HG02678 (cell line): ENCODE measurements around the gene COA1.
"Not testable (repeated sequence)": the region's sequence is repeated elsewhere in the genome, so short reads cannot be mapped to it uniquely, and the experiment has no call there.

ENCODE experiments used
- ATAC-seq: cut with Tn5 transposase; IDR thresholded peaks from one replicate; pipeline ENCODE4 v1.9.1; 2021; ENCODE audit warnings: mild to moderate bottlenecking, moderate library complexity; ENCODE audit not compliant: unreplicated experiment

COA1 gene

DNA sequence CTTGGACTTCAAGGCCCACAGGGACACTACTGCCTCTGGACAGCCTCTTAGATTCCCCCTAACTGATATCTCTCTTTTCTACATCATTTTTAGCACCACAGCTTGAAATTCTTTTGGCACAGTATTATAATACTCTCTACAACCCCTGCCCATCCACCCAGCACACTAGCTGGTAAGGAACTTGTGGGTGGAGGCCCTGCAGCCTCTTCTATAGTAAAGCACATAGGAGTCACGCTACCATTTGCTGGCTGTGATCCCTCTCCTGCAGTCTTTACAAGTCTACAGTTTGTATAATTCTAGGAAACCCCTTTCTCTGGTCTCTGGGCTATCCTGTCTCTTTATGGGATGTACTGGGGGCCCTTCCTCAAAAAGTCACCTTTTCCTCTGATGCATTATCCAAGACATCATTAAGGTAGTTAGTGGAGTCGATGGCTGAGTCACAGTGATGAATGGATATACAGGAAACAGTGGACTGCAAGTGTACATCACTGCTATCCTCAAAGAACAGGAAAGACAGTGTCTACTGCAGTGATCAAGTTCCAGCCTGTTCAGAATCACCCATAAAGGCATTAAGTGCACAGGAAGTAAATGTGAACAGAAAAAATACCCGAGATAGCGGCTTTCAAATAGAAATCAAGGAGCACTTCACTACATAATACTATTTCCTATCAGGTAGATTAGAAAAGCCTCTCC, 92.1 kb downstream of the COA1 start:
- no peak for ATAC-seq

DNA sequence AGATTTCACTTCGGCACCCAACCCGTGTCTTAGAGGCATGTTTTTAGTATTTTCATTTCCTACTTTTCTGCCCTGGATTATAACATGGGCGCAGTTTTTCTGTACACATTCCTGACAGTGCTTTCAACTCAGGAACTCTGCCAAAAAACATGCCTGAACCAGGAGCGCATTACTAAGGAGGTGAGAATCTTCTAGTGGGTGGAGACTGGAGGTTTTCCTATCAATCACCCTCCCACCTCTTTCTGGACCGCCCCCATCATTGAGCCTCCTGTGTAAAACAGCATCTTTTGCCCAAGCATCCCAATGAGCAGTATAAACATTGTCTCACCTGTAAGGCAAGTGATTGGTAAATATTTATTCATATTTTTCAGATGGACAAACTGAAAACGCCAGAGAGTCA, 93.2 kb downstream of the COA1 start:
- ATAC-seq: no peak

DNA sequence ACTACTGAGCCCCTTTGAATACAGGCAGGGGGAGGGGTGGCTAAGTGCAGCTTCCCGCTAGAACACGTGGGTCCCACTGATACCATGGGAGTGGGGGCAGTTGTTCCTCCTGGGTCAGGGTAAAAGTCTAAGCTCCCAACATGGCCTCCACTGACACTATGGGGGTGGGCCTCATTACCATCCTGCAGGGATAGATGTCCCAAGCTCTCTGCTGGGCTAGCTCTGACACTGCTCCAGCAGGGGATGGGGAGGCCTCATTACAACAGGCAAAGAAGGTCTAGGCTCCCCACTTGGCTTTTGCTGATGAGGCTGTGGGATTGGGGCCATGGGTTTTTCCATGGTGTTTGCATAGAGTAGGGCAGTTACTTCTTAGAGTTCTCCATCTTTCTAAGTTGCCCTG, 94.9 kb downstream of the COA1 start:
- no peak for ATAC-seq

DNA sequence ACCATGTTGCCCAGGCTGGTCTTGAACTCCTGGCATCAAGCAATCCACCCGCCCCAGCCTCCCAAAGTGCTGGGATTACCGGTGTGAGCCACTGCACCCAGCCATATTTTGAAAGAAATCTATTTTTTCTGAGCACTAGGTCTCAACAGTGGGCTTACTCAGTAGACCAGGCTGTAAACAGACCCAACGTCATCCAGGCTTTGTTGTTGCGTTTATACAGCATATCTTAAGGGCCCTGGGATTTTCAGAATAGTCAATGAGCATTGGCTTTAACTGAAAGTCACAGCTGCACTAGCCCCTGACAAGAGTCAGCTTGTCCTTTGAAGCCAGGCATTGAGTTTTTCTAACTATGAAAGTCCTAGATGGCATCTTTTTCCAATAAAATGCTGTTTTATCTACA, 96.6 kb downstream of the COA1 start:
- ATAC-seq: no peak

DNA sequence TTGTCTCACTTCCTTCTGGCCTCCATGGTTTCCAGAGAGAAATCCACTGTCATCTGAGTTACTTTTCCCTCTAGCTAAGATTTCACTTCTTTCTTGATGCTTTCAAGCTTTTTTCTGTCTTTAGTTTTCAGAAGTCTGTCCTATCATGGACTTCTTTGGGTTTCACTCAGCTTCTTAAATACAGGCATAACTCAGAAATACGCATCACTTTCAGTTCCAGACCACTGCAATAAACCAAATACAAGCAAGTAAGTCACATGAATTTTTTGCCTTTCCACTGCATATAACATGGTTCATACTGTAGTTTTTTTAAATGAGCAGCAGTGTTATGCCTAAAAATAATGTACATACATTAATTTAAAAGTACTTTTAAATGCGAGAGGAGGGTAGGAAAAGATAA, 97.8 kb downstream of the COA1 start:
- no peak for ATAC-seq

DNA sequence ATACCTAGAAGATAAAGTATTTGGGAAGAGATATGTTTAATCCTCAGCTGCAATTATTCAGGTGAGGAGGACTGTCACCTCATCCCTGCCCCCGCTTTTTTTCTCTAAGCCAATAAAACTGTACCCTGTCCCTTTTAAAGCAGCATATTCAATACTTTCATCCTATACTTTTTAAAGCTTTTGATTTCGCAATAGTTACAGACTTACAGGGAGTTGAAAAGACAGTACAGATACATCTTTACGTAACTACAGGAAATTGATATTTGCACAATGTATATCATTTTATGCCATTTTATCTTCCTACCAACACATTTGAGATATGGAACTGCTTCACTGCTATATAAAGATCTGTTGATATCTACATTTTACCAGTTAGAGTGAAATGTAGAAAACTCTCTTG, 98.8 kb downstream of the COA1 start:
- no peak for ATAC-seq

DNA sequence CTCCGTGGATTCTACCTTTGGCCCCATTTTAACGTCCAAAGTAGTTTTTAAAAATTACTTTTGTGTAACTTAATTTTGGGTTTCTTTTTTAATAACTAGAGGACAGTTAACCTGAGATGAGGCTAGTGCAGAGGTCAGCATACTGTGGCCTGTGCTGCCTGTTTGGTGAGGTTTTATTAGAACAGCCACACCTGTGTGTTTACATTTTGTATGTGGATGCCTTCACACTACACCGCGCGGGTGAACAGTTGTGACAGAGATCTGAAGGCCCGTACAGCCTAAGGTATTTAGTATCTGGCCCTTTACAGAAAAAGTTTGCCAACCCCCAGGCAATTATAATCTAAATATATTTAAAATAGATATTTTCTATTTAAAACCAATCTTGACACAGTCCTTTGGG, 99.5 kb downstream of the COA1 start:
- ATAC-seq: no peak

DNA sequence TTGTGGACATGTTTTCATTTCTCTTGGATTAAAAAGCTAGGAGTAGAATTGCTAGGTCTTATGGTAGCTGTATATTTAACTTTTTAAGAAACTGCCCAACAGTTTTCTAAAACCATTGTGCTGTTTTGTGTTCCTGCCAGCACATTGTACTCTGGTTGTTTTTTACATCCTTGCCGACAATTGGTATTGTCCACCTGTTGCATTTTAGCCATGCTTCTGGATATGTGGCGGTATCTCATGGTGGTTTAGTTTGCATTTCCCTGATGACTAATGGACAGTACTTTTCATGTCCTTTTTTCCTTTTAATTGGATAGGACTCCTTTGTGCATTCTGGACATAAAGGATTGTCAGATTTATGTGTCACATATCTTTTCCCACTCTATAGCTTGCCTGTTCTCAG, 100.9 kb downstream of the COA1 start:
- no peak for ATAC-seq

DNA sequence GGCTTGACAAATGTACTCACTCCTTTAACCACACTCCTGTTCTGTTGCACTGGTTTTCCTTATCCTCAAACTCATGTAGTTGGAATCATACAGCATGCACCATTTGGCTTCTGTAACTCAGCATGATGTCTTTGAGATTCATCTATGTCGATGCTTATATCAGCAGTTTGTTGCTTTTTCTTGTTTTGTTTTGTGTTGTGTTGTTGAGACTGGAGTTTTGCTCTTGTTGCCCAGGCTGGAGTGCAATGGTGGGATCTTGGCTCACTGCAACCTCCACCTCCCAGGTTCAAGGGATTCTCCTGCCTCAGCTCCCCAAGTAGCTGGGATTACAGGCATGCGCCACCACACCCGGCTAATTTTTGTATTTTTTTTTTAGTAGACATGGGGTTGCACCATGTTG, 101.5 kb downstream of the COA1 start:
- ATAC-seq: not testable (repeated sequence)

DNA sequence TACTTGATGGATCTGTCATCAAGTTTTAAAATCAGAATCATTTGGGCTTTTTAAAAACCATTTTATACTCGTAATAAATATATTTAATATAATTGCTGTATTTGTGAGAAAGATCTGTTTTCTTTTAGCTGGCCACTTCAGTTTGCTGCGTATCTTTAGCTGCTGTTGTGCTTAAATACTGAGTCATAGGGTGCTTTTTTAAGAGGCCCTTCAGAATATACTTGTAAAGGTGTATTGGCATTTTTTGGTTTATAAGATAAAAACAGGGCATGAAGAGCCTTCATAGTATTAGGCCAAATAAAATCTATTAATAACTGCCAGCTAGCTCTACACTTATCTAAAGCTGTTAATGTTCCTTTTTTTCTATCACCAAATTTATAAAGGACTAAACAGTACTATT, 102.6 kb downstream of the COA1 start:
- ATAC-seq: no peak

DNA sequence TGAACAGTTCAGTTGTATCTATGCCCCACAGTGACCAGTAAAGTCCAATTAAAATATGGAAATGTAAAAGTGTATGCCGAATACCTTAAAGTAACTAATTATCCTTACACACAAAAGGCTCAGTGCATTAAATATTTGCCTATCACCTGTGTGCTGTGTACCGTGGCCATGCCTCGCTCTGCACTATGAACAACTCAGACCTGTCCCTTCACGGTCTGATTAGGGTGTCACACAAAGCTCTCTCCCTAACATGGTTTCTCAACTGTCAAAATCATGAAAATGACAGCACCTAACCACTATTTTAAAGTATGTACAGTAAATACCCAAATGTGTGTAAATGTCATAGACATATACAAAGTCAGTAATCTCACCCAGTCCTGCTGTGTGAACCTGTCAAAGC, 103.3 kb downstream of the COA1 start:
- no peak for ATAC-seq

DNA sequence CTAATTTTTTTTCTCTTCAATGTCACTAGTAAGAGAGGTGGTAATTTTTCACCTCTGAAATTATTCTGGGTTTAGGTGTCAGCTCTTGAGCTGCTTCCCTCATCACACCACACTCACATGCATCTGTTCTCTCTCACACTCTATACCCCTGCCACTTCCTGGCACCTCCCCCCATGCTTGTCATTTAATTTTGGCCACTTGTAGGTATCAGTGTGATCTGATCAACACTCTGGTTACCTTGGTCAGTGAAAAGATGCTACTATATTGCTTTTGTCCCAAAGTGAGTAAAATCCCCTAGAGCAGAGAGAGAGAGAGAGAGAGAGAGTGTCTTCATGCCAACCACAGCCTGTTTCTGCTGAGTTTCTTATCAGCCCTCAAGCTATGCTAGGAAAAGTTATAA, 103.9 kb downstream of the COA1 start:
- peak; percentile 55 for ATAC-seq

DNA sequence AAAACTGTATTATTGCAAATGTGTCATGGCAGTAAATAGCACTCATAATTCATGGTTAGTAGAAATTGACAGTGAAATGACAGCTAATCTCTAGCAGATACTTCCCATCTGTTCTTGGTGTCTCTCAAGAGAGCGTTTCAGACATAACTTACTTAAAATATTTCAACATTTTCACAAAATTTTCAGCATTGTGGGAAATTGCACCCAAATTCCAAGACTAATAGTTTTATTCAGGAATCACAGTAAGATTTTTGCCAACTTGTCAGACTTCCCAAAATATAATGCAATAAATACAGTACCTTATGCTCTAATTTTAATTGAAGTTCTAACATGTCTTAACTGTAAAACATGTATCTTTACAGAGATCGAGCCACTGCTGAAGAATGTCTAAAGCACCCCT, 105.2 kb downstream of the COA1 start:
- no peak for ATAC-seq

DNA sequence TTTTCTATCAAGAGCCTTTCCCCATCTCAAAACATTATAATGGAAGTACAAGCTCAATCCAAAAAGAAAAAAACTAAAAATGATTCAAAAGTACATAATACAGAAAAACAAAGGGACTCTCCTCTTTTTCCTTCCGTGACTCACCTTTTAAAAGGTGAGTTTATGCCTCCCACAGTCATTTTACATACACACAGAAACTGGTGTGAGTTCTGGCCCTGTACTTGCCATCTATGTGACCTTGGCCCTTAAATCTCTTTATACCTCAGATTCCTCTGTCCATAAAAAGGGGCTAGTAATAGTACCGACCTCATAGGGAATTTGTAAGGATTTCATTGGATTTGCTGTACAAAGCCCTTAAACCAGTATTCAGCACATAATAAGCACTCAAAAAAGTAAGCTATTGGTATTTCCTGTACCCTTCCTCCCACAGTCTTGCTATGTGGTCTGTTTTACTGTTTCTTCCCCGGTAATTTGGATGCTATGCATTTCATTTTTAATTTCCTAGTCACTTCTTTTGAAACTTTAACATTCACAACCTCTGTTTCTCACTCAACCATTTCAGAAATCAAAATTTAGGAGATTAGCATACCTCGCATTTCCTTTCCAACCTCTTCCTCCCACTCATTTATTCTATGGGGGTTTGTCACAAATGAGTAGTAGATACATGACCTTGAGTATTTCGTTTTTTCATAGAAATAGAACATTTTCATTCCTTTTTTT, 107.4 kb downstream of the COA1 start:
- ATAC-seq: no peak

DNA sequence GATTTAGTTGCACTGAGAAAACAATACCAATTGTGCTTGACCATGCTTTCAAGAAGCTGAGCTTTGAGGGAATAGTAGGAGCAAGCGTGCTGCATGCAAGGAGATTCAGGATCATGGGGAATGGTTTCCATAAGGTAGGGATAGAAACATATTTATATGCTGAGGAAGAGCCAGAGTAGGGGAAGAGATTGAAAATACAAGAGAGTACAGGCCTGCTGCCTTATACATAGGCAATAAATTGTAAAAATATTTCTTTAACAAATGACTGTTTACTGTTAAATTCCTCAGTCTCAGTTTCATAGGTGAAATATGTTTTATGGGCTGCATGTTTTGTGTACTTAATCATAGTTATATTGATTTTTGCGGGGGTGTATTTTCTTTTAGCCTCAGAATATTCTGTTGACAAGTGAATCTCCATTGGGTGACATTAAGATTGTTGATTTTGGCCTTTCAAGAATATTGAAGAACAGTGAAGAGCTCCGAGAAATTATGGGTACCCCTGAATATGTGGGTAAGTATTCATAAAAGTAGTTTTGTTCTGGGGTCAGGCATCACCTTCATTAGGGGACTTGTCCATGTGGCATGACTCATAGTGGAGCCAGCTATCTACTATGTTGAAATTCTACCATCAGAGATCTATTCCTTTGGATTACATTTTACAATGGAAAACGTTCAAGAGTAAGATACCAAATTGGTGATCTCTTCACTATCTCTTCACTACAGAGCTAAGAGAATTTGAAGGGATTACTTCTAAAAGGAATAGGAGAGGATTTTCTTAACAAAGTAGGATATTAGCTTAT, 109.9 kb downstream of the COA1 start:
- ATAC-seq: no peak

DNA sequence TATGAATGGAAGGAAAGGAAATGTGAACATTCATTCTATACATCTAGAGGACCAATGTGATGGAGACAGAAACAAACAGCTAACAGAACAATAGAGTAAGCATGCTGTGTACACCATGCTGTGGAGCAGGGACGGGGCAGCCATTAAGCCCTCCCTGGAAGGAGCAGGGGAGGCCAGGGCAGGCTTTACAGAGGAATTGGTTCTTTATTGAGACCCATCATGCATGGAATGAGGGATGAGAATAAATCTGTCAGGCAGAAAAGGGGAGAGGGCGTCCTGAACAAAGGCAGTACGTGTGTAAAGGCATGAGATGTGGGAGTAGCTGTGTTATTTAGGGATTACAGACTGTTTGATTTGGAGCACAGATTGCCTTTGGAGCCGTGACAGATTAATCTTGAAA, 111.2 kb downstream of the COA1 start:
- no peak for ATAC-seq

DNA sequence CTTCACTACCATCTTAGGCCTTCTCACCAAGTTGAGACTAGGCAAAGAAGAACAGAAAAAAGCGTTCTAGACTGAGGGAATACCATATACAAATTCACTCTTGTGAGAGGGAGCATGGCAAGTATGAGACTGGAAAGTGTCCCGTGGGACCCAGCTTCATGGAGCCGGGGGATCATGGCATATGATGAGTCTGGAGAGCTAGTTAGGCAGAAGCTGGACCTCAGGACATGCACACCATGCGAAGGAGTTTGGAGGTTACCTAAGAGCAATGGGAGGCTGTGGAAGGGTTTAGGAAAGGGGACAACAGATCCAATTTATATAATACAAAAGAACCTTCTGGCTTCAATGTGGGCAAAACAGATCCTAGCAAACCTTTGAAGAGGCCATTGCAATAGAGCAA, 112.3 kb downstream of the COA1 start:
- ATAC-seq: no peak

DNA sequence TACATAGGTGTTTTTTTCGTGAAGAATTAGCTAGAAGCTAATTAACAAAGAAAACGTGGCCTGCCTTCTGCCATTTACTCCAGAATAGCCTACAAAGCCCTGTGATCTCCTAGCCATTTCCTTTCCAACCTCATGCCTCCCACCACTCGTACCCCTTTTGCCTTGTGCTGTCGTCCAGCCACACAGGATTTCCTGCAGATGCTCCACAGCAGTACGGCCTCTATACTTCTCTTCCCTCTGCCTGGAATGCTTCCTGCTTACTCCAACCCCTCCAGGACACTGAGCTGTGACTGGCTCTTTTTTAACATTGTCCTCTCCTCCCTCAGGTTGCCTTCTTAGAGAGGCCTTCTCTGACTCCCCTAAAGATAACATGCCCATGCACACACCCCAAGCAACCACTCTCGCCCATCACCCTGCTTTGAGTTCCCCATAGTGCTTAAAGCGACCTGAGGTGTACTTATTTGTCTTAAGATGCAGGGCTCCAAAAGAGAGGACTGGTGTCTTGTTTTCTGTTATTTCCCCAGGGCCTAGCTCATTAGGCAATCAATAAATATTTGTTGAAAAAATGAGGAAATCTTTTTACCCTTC, 113.7 kb downstream of the COA1 start:
- ATAC-seq: no peak

DNA sequence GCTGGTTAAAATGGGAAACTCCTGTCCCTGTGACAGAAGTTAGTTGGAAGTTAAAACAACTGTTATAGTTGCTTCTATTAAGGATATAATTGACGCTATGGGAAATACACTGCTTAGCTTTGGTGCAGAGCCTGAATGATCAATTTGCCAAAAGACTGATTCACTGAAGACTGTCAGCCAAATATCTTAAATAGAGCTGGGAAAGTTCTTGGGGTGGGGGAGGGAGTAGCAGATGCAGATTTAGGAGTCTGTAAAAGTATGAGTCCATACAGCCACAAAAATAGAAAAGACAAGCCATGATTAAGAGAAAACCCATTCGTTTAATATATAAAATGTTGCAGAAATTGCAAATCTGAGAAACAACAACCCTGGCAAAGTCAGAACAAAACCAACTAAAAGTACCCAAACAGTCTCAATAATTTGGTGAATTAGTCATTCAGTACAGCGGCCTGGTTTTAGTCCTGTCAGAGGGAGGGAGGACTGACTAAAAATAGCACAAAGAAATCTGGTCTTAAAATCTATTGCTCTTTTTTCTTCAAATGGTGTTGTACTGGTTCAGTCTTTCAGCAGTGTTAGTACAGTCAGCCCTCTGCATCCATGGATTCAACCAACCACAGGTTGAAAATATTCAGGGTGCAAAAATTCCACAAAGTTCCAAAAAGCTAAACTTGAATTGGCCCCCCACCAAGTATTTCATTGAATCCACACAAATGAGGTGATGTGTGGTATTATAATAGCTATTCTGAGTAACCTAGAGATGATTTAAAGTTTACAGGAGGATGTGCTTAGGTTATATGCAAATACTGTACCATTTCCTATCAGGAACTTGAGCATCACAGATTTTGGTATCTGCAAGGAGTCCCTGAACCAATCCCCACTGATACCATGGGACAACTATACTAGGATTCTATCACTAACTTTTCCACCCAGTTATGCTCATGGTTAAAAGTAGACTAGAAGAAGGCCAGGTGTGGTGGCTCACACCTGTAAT, 116.4 kb downstream of the COA1 start:
- peak; percentile 68 for ATAC-seq

DNA sequence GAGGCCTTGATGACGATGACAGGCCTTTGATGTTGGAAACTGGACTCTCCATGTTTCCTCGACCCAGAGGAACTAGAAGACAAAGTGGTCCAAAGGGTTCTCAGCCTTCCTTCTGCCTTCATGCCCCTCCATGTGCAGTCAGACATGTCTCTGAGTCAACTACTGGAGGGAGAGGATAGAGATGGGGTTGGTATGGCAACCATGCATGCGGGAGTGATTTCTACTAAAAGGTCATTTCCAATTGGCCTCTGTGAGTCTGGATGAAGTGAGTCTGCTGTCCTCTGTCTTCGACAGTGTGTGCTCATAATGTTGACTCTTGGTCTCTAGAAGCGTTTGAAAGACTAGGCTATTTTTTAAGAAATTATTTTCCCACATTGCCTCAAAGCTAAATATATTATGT, 117.2 kb downstream of the COA1 start:
- ATAC-seq: no peak
